Smooth muscle cell (in vitro differentiated cells): ENCODE results near the gene PPHLN1. TPM values are rescaled to one million over a fixed set of nuclear protein-coding genes. Genes with fewer than 3 reads are reported as not detected.

ENCODE experiments used
- DNase-seq: peaks from one replicate; lab custom pipeline; 2025; ENCODE audit not compliant: unreplicated experiment; lab: John Stamatoyannopoulos, UW
- H2AFZ ChIP-seq: fragments of 200-600 bp; sonication (generic); 2 replicates; pipeline ENCODE4 v1.6.0; 2016; ENCODE audit warnings: antibody characterized with exemption, low read depth, mild to moderate bottlenecking
- H3F3A ChIP-seq: fragments of 200-600 bp; sonication (generic); 2 replicates; pipeline ENCODE4 v1.6.0; 2017; ENCODE audit warnings: antibody characterized with exemption, low read depth
- H3K27ac ChIP-seq: fragments of 200-600 bp; sonication (generic); 2 replicates; pipeline ENCODE4 v1.5.1; 2016; ENCODE audit warnings: low read depth, mild to moderate bottlenecking
- H3K27me3 ChIP-seq: fragments of 200-600 bp; sonication (generic); 2 replicates; pipeline ENCODE4 v1.6.1; 2016; ENCODE audit warnings: low read depth, mild to moderate bottlenecking
- H3K36me3 ChIP-seq: fragments of 200-600 bp; sonication (generic); 2 replicates; pipeline ENCODE4 v1.5.1; 2016; ENCODE audit warnings: low read depth
- H3K4me1 ChIP-seq: fragments of 200-600 bp; sonication (generic); 2 replicates; pipeline ENCODE4 v1.5.1; 2016; ENCODE audit warnings: low read depth
- H3K4me2 ChIP-seq: fragments of 200-600 bp; sonication (generic); 2 replicates; pipeline ENCODE4 v1.6.0; 2016; ENCODE audit warnings: mild to moderate bottlenecking
- H3K4me3 ChIP-seq: fragments of 200-600 bp; sonication (generic); 2 replicates; pipeline ENCODE4 v1.5.1; 2016; ENCODE audit warnings: mild to moderate bottlenecking
- H3K79me2 ChIP-seq: fragments of 200-600 bp; sonication (generic); 2 replicates; pipeline ENCODE4 v1.6.0; 2016; ENCODE audit warnings: low read depth, mild to moderate bottlenecking
- H3K9ac ChIP-seq: fragments of 200-600 bp; sonication (generic); 2 replicates; pipeline ENCODE4 v1.6.0; 2016; ENCODE audit warnings: low read depth
- H3K9me3 ChIP-seq: fragments of 200-600 bp; sonication (generic); replicated peaks from 2 replicates; pipeline ENCODE4 v1.5.1; 2016; ENCODE audit warnings: low read depth
- H4K20me1 ChIP-seq: fragments of 200-600 bp; sonication (generic); 2 replicates; pipeline ENCODE4 v1.6.0; 2016; ENCODE audit warnings: low read depth
- CTCF ChIP-seq: fragments of 200-600 bp; sonication (generic); IDR thresholded peaks from 2 replicates; pipeline ENCODE4 v1.5.1; 2017; ENCODE audit warnings: borderline replicate concordance, mild to moderate bottlenecking, antibody characterized with exemption; ENCODE audit not compliant: insufficient read depth, poor library complexity, severe bottlenecking
- WGBS: methylation state at CpG from one replicate; pipeline ENCODE4 v1.1.7; 2016; ENCODE audit warnings: low lambda C conversion rate; 5-methylcytosine and 5-hydroxymethylcytosine counted together
- polyA plus RNA-seq: library from polyadenylated mRNA; unstranded; fragments of >200 nt; fragmentation: Nextera tagmentation; extraction: Ambion mirVana; gene quantifications from 2 replicates; pipeline ENCODE4 v1.2.1, GENCODE V29; 2016
- total RNA-seq: library from RNA; depleted of rRNA; stranded (reverse); fragments of >200 nt; gene quantifications from 2 replicates; pipeline ENCODE4 v1.2.3, GENCODE V29; 2014

Gene PPHLN1
- total and polyA plus RNA-seq, 2 experiments from 2014 or later, result 49.2 to 59.6 TPM

- Histone ChIP-seq H3K27ac (peak overlapping the region; percentile 67), H3K9ac (no peak overlapping the region), H3K36me3 (no peaks in the 10 kb centered on the region), H3K4me3 (no peak overlapping the region), H3F3A (peaks cover 6% of the 10 kb centered on the region), H2AFZ (no peak overlapping the region), H3K4me1 (no peaks in the 10 kb centered on the region), H3K27me3 (no peaks in the 10 kb centered on the region), H3K79me2 (no peaks in the 10 kb centered on the region), H3K4me2 (no peak overlapping the region), H3K9me3 (no peaks in the 10 kb centered on the region), H4K20me1 (no peaks in the 10 kb centered on the region)
- no peak for DNase-seq
- TF ChIP-seq CTCF, result no peak
- WGBS, result 70% methylated on average over 8 of the region's 8 CpGs
These were observed 26.3 kb upstream of the PPHLN1 start for GRCh38 chr12:42299392-42300308.

- H3K27ac ChIP-seq, result no peak overlapping the region
- no peaks in the 10 kb centered on the region for H3K9me3 ChIP-seq
- H3K27me3 ChIP-seq, result no peaks in the 10 kb centered on the region
- no peak for TF ChIP-seq CTCF
- no peak overlapping the region for H3K4me3 ChIP-seq
- no peak overlapping the region for H2AFZ ChIP-seq
- H4K20me1 ChIP-seq, result no peaks in the 10 kb centered on the region
- DNase-seq, result no peak
- H3K4me2 ChIP-seq, result no peak overlapping the region
- H3K36me3 ChIP-seq, result no peaks in the 10 kb centered on the region
- H3K4me1 ChIP-seq, result no peaks in the 10 kb centered on the region
- no peaks in the 10 kb centered on the region for H3F3A ChIP-seq
- H3K79me2 ChIP-seq, result no peaks in the 10 kb centered on the region
- WGBS, result 94% methylated on average over 3 of the region's 3 CpGs
- H3K9ac ChIP-seq, result no peak overlapping the region
These were observed 19.7 kb upstream of the PPHLN1 start for GRCh38 chr12:42306297-42306696.

- Histone ChIP-seq H3K79me2 (no peaks in the 10 kb centered on the region), H3K9me3 (no peaks in the 10 kb centered on the region), H3K4me2 (no peak overlapping the region), H3K36me3 (peaks cover 12% of the 10 kb centered on the region), H2AFZ (no peak overlapping the region), H3K4me3 (no peak overlapping the region), H4K20me1 (no peaks in the 10 kb centered on the region), H3K27me3 (no peaks in the 10 kb centered on the region), H3K4me1 (no peaks in the 10 kb centered on the region), H3K9ac (no peak overlapping the region), H3K27ac (no peak overlapping the region), H3F3A (no peaks in the 10 kb centered on the region)
- WGBS, result 94% methylated on average over 2 of the region's 2 CpGs
- no peak for TF ChIP-seq CTCF
- no peak for DNase-seq
These were observed 17.6 kb upstream of the PPHLN1 start for GRCh38 chr12:42308390-42308789.
